B cell (primary cell): Measurements from ENCODE around the gene NCOA1.

Experiments used
- CTCF ChIP-seq: fragments of 200-600 bp; IDR thresholded peaks from one replicate; pipeline ENCODE4 v1.8.0; 2022; ENCODE audit warnings: antibody characterized with exemption, mild to moderate bottlenecking
- EZH2 ChIP-seq: IDR thresholded peaks from 2 replicates; pipeline ENCODE4 v1.6.1; 2012; ENCODE audit warnings: borderline replicate concordance, low read depth, mild to moderate bottlenecking, moderate library complexity, low read length; ENCODE audit not compliant: insufficient read depth, poor library complexity, severe bottlenecking

- TF ChIP-seq EZH2, result no peak
- TF ChIP-seq CTCF, result no peak
Measured at GRCh38 chr2:24543252-24543651, 52.2 kb downstream of the NCOA1 start.
